Neural progenitor cell (in vitro differentiated cells): ENCODE results near the gene RET.

Source experiments
- EZH2 ChIP-seq: fragments of 200-600 bp; sonication (generic); IDR thresholded peaks from 2 replicates; pipeline ENCODE4 v1.6.1; 2017; ENCODE audit warnings: antibody characterized with exemption, mild to moderate bottlenecking, moderate library complexity
- TF ChIP-seq, protein P1 (sequence below): fragments of 200-600 bp; sonication (generic); IDR thresholded peaks from 2 replicates; pipeline ENCODE4 v1.5.1; 2017; ENCODE audit warnings: antibody characterized with exemption, mild to moderate bottlenecking

DNA sequence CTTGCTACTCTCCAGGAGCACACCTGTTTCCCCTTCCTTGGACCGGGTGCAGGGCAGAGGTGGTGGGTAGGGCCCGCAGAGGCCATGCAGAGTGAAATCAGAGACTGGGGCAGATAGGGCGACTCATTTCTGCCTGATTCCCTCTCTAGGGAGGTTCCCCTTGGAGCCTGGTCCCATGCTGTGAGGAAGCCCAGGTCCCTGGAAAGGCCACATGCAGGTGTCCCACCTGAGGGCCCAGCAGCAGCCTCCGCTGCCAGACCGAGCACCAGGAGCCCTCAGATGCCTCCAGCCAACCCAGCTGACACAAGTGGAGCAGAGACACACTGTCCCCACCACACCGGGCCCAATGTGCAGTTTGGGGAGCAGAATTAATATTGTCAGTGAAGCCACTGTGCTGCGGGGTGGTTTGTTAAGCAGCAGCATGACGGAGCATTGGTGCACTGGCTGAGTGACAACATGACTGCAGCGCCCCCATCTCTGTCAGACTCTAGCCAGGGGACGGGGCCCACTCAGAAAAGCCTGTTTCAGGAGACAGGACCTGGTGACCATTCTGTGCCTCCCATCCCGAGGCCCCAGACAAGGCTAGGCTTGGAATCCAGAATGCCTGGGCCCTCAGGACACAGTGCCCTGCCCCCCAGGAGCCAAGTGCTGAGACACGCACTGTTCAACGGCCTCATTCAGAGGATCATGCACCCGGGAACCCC is 30.4 kb upstream of the RET start:
- TF ChIP-seq, protein P1, sequence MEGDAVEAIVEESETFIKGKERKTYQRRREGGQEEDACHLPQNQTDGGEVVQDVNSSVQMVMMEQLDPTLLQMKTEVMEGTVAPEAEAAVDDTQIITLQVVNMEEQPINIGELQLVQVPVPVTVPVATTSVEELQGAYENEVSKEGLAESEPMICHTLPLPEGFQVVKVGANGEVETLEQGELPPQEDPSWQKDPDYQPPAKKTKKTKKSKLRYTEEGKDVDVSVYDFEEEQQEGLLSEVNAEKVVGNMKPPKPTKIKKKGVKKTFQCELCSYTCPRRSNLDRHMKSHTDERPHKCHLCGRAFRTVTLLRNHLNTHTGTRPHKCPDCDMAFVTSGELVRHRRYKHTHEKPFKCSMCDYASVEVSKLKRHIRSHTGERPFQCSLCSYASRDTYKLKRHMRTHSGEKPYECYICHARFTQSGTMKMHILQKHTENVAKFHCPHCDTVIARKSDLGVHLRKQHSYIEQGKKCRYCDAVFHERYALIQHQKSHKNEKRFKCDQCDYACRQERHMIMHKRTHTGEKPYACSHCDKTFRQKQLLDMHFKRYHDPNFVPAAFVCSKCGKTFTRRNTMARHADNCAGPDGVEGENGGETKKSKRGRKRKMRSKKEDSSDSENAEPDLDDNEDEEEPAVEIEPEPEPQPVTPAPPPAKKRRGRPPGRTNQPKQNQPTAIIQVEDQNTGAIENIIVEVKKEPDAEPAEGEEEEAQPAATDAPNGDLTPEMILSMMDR, result no peak
- TF ChIP-seq EZH2, result no peak
